HG03565 (cell line): ENCODE results near the gene ACTG2.

Experiments
- ATAC-seq: cut with Tn5 transposase; IDR thresholded peaks from one replicate; pipeline ENCODE4 v1.9.1; 2021; ENCODE audit warnings: mild to moderate bottlenecking, moderate library complexity; ENCODE audit not compliant: unreplicated experiment

The ACTG2 gene

DNA sequence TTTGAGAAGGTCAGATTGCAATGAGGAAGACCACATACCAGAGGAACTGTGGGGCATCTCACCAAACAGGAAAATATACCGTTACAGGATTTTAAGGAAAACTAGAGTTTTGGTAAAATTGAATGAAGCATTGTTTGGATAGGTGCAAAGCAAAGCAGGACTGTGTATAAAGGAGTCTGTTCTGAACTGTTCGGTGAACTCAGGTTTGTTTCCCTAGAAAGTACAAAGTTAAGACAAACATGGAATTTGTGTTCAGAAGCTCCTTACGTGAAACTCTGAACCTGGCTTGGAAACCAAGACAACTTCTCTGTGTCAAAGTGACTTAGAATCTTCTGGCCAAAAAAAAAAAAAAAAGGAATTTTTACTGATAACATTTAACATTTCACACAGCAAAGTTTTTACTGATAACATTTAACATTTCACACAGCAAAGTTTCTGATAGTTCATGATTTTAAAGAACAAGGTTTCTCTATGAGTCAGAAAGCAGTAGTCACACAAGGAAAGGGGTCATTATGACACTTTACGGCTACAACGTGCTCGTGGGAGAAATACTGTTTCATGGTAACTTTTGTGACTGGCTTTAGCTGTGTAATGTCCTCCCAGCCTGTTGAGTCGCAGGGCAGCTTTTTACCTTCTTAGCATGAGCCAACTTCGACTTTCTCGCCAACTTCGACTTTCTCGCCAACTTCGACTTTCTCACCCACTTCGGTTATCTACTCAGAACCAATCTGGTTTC, 70.7 kb downstream of the ACTG2 start:
- ATAC-seq: peak; percentile 70

DNA sequence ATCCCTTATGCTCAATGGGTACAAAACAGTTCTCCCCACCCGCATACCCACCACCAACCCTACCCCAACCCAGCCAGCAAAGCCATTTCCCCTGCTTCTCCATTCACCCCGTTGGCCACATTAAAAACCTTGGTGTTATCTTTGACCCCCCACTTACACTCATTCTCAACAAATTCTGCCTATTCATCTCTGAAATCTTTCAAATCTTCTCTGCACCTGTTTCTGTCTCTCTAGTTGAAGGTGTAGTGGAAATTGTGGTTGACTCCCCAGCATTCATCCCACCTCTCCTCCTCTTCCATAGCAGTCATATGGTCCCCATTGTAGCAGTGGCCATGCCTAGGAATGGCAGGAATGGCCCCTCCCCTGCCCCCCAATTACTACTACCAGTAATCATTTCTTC, 71.4 kb downstream of the ACTG2 start:
- peak; percentile 13 for ATAC-seq

DNA sequence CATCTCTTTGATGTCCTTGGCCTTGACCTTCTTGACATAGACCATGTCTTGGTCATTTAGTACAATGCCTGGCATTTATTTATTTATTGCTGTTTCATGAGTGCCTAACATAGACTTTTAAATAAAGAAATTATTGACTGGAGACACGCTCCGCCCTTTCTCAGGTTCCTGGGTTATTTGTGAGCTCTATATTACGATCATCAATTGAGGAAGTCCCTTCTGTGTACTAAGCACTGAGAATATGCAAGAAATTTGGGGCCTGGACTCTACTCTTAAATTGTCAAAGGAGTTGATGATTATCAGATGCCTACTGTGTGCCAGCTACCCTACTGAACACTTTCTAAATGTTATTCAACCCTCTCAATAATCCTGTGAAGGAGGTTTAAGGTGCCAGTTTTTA, 72.2 kb downstream of the ACTG2 start:
- no peak for ATAC-seq

DNA sequence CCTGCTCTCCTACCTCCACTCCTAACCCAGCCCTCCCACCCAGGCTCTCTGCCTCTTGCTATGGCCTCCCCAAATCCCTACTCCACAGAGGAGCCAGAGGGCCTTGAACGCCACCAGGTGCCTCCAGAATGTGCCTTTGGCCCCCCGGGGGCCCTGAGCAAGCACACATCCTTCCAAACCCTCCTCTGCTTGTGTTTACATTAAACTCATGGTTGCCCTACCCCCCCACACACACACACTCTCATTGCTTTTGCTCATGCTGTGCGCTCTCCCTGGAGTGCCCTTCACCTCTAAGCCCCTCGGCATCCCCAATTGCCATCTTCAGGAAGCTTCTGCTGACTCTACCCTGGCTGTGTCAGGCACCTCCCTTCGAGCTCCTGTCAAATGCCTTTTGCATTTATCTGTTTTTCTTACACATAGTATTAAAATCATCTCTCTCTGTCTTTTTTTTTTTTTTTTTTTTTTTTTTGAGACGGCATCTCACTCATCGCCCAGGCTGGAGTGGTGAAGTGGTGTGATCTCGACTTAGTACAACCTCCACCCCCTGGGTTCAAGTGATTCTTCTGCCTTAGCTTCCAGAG, 75.6 kb downstream of the ACTG2 start:
- ATAC-seq: no peak

DNA sequence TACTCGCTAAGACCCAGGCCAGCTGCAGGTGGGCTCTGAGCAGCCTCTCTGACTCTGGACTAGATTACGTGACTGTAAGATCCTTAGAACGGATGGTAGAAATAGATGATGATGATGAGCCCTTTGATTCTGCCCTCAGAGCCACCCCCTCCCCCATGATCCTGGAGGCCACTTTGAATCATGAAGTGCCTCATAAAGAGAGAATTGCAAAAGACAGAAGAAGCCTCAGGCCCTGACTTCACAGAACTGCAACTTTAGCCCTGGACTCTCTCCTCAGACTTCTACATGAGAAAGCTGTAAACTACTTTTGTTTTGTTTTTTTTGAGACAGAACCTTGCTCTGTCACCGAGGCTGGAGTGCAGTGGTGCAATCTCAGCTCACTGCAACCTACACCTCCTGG, 76.5 kb downstream of the ACTG2 start:
- ATAC-seq: no peak
